CD4-positive, alpha-beta T cell treated with Interleukin-17A for 4 hours (primary cell): ENCODE data around the gene H2BK1.

Experiments used
- DNase-seq: peaks from one replicate; pipeline ENCODE4 v3.0.0-alpha.2; 2020; ENCODE audit warnings: mixed read lengths

Gene H2BK1

DNA sequence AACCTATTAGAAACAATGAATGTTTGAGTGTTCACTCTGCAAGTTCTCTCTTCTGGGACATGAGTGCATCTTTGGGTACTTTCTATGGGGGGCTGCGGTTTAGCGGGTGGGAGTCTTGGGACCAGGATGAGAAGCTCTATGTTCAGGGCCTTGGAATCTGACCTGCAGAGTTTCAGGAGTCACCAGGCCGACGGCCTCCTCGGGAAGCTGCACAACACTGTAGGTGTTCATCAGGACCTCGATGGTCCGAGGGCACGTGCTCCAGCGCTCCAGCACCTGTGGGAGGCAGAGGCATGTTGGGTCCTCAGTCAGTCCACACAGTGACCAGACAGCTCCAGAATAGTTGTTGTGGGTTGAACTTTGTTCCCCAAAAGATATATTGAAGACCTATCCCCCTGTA is 33.9 kb downstream of the H2BK1 start:
- no peak for DNase-seq

DNA sequence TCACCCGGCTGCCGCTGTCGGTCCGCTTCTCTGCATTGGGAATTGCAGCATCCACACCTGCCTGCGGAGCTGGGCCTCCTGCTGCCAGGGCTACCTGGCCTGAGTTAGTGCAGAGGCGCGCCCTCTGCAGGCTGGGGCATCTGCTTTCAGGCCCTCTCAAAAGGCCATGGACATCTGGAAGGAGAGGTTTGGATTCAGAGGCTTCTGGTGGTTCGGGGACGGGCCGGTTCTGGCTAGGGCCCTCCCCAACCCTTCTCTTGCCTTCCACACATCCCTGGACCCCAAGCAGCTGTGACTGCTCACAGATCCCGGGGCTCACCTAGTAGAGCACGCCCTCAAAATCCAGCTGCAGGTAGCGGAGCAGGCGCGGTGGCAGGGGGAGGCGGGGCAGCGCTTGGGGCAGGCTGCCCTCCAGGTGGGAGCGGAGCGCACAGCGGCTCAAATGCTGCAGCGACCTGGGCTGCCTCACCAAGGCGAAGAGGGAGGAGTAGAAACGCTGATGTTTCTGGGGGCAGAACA is 34.4 kb downstream of the H2BK1 start:
- no peak for DNase-seq

DNA sequence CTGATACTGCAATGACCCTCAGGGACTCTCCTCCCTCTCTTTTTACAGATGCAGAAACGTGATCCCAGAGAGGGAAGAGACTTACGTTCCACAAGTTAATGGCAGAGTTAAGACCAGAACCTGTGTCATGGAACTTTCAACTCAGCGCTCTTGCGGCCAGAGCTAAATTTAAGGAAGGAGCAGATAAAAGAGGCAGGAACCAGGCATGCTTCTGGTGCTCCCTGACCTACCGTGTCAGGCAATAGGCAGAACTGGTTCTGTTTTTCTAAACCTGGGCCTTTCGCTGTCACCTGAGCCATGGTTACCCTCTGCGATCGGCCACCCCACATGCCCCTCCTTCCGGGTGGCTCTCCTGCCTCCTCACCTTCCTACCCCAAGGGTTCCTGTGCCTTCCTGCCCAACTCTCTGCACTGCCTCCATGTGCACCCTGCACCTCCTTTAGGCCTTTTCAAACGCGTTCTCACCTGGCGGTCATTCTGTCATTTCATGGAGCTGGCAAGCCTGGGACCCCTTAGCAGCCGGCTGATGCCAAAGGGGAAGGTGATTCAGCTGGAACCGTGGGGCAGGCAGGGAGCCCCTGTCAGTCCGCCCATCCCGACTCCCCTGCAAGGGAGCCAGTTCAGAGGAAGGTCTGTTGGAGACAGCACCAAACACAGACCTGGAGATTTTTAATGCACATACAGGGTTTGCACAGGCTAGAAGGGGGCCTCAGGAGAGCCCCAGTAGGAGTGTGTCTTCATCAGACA is 35.1 kb downstream of the H2BK1 start:
- no peak for DNase-seq

DNA sequence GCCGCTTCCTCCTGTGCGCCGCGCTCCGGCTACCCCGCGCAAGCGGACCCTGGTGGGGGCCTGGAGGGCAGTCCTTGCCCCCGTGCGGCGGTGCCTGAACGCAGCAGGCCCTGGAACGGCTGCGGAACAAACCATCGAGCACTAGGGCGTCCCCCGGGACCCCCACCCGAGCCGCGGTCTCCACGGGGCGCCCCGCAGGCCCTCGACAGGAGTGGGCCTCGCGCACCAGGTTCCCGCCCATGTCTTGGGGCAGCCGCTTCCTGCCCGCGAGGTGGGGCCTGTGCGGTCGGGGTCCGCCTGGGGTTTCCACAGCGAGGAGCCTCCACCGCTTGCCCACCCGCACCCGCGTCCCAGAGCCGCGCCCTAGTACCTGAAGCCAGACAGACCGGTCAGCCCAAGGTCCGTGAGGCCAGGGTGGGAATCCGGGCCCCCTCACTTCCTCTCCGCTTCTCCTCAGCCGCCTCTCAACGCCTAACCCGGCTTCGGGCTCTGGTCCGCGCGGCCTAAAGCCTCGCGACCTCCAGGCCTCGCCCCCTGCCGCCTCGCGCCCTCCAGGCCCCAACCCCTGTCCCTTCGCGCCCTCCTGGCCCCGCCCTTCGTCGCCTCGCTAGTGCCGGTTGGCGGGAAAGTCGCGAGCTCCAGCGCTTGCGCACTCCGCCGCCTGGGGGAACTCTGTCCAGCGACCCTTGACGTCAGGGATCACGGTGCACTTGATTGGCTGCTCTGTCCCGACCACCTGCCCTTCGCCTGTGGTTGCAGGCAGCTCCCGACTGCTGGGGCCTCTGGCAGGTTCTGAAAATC is 35.8 kb downstream of the H2BK1 start:
- peak; percentile 23 for DNase-seq

DNA sequence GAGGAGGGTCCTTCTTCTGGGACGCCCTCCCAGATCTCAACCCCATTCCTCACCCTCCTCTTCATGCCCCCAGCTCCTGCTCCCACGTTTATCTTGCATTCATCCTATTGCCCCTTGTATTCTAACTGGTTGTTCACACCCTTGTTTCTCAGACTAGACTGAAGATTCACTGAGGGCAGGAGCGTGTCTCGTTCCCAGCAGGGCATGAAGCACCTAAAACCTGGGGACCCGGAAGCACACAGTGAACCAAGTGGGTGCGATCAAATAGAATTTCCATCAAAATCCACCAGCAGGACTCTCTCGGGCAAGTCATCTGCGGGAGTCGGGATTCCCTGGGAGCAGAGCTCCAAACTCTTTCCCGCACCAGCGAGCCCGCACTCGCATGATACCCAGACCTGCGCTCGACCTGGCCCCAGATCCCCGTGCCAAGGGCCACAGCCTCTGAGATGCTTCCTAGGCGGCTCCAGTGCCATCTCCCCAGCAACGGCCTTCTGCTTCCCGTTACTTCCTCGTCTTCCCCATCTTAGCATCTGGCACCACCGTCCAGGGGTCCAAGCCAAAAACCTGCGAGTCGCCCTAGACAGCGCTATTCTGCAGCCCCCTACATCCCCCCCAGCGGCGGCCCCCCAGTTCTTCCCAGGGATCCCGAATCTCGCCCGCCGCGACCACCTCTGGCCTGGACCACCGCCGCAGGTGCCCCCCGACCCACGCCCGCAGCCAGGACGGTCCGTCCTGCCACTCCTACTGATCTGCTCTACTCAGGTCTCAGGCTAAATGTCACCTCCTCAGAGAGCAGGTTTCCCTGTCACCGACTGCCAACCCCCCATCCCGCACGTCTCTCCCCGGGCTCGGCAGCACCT is 36.7 kb downstream of the H2BK1 start:
- no peak for DNase-seq

DNA sequence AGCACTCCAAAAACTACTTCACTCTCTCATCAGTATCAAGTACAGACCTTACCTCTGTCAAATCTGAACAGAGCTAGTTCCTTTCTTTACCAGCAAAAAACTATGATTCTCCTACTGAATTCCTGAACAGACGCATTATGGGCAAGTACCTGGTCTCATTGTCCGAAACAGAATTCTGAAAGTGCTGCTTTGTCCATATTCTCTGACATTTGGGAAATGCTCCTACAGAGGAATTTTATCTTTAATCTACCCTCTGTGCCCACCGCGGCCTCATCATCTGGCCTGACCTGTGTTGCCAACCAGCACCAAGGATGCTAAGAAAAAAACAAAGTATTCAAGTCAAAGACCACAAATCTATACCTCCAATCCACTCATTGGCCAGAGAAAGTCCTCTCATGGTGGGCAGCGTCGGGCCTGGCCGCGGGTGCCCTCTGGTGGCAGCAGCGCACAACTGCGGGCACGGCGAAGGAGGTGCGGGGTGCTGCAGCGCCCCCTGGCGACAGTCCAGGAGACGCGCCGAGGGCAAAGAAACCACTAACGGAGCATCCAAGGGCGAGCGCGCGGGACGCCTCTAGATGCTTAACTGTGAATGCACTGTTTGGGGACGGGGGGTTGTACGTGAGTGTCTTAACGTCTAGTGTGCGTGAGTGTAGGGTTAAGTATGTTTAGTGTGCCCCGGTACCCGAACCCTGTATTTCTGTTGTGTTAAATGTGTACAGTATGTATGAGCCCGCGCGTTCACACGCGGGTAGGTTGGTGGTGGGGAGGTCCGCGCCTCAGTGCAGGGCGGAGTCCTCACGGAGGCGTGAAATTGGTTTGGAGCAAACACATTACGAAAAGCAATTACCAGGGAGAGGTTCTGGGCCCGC is 37.8 kb downstream of the H2BK1 start:
- peak; percentile 86 for DNase-seq

DNA sequence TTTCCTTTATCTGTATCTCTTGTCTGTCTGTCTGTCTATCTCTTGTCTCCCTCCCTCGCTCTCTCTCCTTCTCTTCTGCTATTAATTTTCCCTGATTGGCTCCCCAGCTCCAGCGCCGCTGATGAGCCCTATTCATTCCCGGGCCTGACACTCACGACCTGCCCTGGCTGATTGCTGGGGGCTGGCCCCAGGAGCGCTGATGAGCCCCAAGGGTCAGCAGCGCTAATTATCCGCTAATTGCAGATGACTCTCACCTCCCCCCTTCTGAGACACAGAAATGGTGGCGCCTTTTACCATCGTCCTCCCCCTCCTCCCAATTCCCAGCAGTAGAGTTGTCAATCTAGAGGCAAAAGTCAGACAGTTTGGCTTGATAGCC is 41.5 kb downstream of the H2BK1 start:
- DNase-seq, result no peak

DNA sequence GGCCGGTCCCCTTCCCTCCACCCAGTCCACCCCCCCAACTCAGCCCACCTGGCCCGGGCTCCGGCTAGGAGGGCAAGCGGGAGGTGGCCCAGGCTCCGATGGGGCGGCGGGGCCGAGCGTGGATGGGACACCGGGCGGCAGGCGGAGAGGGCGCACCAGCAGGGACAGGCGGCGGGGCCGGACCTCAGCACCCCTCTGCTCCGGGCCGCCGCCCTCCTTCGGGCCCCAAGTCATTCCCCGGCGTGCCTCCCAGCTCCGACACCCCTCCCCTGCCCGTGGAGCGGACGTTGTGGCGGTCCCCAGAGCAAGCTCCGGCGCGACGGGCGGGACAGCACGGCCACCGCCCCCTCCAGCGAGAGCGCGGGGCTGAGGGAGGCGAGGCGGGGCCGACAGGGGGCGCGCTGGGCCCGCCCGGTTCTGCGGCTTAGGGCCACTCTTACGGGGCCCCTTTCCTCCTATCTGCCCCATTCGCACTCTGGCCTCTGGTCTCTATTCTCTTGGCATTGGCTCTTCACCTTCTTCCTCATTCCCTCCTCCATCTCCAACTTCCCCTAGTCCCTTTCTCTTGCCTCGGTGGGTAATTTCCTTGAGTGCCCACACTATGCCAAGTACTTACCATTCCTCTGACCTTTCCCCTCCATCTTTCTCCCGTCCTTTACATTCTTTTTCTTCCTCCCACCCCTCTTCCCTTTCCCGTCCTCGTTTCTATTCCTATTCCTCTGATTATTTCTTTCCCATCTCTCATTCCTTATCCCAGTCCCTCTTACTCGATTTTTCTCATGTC is 42.1 kb downstream of the H2BK1 start:
- DNase-seq, result peak; percentile 69

DNA sequence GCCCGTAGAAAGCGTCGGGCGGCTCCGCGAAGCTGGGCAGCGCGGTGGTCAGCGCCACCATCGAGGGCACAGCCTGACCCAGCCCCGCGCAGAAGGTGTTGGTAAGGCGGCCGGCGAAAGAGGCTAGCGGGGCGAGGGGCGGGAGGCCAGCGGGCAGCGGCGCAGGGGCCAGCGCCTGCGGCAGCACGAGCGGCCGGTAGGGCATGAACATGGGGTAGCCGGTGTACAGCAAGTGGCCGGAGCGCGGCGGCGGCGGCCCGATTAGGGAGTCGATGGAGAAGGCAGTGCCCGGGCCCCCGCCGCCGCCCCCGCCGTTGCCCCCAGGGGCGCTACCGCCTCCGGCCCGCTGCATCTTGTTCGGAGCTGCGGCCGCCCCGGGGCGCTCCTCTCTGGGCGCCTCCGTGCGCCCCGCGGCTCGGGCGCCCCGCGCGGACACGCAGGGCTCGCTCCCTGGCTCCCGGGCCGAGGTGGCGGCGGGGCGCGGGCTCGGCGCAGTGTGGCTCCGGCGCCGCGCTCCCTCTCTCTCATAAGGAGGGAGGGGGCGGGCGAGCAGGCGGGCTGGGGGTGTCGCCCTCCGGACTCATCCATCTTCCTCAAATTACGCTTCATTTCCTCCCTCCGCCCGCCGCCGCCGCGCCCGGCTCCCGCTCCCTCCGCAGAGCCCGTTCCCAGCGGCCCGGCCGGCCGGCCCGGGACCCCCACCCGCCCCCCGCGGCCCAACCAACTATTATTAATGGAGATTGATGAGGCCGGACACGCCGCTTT is 42.9 kb downstream of the H2BK1 start, which contains the start of gene GBX1:
GBX1 (minus strand) TSS at position 498 of the 765 bp plus-strand sequence; CDS start at position 352, 146 bp downstream.
- DNase-seq, result peak; percentile 20

DNA sequence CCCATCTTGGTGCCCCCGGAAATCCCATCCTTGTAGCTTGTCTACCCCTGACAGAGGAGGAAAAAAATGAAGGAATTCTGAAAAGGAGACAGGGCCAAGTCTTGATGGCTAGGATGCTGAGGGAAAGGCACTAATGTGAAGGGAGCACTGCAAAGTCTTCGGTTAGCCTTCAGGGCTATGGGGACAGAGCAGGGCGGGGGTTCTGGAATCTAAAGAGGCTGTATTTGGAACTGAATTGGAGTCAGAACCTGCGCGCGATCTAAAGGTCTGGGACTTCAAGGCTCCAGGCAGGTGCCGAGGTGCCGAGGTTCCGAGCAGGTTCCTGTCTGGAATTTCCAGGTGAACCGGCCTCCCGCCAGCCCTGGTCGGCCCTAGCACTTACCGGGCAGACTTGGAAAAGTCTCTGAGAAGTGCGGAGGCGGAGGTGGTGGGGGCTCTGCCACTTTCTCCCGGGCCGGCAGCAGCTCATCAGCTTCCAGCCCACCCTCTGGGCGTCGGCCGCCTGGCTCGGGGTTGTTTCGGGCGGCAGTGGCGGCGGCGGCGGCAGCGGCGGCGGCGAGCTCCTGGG is 43.6 kb downstream of the H2BK1 start:
- peak; percentile 8 for DNase-seq

DNA sequence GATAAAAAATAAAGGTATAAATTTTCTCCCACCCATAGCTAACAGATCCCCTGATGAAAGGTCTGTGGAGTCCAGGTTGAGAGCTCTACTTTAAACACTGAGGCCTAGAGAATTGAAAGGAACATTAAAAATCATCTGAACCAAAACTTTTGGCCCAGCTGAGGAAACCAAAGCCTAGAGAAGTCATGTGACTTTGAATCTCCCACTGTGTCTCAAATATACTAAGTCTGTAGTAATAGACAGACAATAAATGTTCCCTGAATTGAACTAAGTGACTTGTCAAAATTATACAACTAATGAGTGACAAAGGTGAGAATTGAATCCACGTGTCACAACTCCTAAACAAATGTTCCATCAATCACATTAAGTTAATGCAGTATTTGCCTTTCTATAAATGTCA is 48.5 kb downstream of the H2BK1 start:
- no peak for DNase-seq
